T-helper 2 cell treated with Interferon-gamma antibody and Interleukin-4, amounts not matched to agents 5 μg/mL and 100 μg/mL, for 36 hours (primary cell): Measurements from ENCODE around the gene DIP2C.

Experiments used
- DNase-seq: peaks from one replicate; pipeline ENCODE4 v3.0.0; 2021; ENCODE audit warnings: low spot score
- H3K27ac Mint-ChIP-seq: one replicate; pipeline ENCODE4 v1.8.0; 2021; ENCODE audit warnings: mild to moderate bottlenecking, mixed read lengths
- H3K27me3 Mint-ChIP-seq: one replicate; pipeline ENCODE4 v1.8.0; 2021; ENCODE audit warnings: low read depth, mixed read lengths
- H3K36me3 Mint-ChIP-seq: one replicate; pipeline ENCODE4 v1.8.0; 2021; ENCODE audit warnings: low read depth, mixed read lengths
- H3K4me1 Mint-ChIP-seq: one replicate; pipeline ENCODE4 v1.8.0; 2021; ENCODE audit warnings: low read depth, mixed read lengths
- H3K4me3 Mint-ChIP-seq: one replicate; pipeline ENCODE4 v1.8.0; 2022; ENCODE audit warnings: mild to moderate bottlenecking, moderate library complexity, mixed read lengths
- H3K9me3 Mint-ChIP-seq: one replicate; pipeline ENCODE4 v1.8.0; 2021; ENCODE audit warnings: mixed read lengths

Gene DIP2C

GRCh38 chr10:621981-622740, 67.3 kb downstream of the DIP2C start:
- H3K4me3 Mint-ChIP-seq: no peak overlapping the region
- no peaks in the 10 kb centered on the region for H3K9me3 Mint-ChIP-seq
- peaks cover 5% of the 10 kb centered on the region for H3K4me1 Mint-ChIP-seq
- no peaks in the 10 kb centered on the region for H3K36me3 Mint-ChIP-seq
- H3K27me3 Mint-ChIP-seq: peaks cover 11% of the 10 kb centered on the region
- DNase-seq: no peak
- H3K27ac Mint-ChIP-seq: no peak overlapping the region

DNA sequence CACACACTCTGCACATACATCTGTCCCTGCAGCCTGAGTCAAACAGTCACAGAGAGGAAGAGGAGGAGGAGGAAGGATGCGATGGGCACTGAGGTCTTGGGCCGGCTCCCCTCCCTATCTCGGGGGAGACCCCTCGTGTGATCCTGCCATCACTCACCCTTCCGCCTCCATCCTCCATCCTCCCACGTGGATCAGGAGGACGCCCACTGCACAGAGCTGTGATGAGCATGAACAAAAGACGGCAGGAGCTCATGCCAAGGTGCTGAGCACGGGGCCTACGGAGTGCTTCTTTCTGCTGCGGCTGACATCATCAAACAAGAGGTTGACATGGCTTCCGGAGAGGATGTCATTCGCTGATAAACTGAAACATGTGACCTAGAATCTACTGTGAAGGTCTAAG, 68.0 kb downstream of the DIP2C start:
- Mint-ChIP-seq H3K4me3 (no peak overlapping the region), H3K9me3 (no peaks in the 10 kb centered on the region), H3K27ac (no peak overlapping the region), H3K4me1 (peaks cover 5% of the 10 kb centered on the region), H3K27me3 (peaks cover 11% of the 10 kb centered on the region), H3K36me3 (no peaks in the 10 kb centered on the region)
- no peak for DNase-seq

DNA sequence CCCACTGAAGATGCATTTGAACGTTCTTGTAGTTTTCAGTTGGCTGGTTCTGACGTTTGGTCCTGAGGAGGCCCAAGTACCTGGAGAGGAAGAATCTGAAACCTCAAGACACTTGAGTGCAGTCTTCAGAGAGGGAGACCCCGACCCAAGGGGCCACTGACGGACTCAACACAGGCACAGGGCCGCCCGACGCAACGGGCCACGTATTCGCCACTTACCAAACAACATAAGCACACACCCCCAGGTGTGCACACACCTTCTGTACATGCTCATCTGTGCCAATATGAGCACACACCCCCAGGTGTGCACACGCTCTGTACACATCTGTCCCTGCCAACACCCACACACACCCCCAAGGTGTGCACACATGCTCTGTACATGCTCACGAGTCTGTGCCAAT, 68.5 kb downstream of the DIP2C start:
- Mint-ChIP-seq H3K4me3 (no peak overlapping the region), H3K27ac (no peak overlapping the region), H3K9me3 (no peaks in the 10 kb centered on the region), H3K4me1 (peaks cover 5% of the 10 kb centered on the region), H3K27me3 (peaks cover 11% of the 10 kb centered on the region), H3K36me3 (no peaks in the 10 kb centered on the region)
- no peak for DNase-seq

- Mint-ChIP-seq H3K4me3 (no peak overlapping the region), H3K27ac (no peak overlapping the region), H3K36me3 (no peaks in the 10 kb centered on the region), H3K27me3 (peaks cover 11% of the 10 kb centered on the region), H3K4me1 (peaks cover 5% of the 10 kb centered on the region), H3K9me3 (no peaks in the 10 kb centered on the region)
- no peak for DNase-seq
Observed at GRCh38 chr10:620417-620816, 69.1 kb downstream of the DIP2C start.

DNA sequence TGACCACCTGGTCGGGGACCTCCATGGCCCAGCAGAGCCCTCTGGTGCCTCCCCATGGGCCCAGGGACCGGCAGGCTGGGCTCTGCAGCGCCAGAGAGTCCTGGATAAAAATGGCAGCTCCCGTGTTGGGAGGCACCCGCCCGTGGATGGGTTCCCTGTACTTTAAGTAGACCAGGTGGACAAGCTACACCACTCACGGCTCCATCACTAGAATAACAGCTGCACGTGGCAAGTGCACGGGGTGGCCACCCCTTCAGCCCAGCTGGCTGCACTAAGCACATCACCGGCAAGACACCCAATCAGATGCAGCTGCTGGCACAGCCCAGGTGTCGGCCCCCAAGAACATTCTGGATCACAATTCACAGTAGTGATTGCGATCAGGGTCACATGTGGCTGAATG, 69.8 kb downstream of the DIP2C start:
- no peak overlapping the region for H3K27ac Mint-ChIP-seq
- no peak for DNase-seq
- H3K36me3 Mint-ChIP-seq: no peaks in the 10 kb centered on the region
- H3K27me3 Mint-ChIP-seq: peaks cover 11% of the 10 kb centered on the region
- H3K4me1 Mint-ChIP-seq: peaks cover 5% of the 10 kb centered on the region
- no peak overlapping the region for H3K4me3 Mint-ChIP-seq
- H3K9me3 Mint-ChIP-seq: no peaks in the 10 kb centered on the region

GRCh38 chr10:618229-618989, 71.1 kb downstream of the DIP2C start:
- Mint-ChIP-seq H3K4me3 (no peak overlapping the region), H3K4me1 (peaks cover 5% of the 10 kb centered on the region), H3K27ac (no peak overlapping the region), H3K27me3 (peaks cover 11% of the 10 kb centered on the region), H3K9me3 (no peaks in the 10 kb centered on the region), H3K36me3 (no peaks in the 10 kb centered on the region)
- no peak for DNase-seq

GRCh38 chr10:617471-617870, 72.0 kb downstream of the DIP2C start:
- H3K4me1 Mint-ChIP-seq: peaks cover 5% of the 10 kb centered on the region
- no peaks in the 10 kb centered on the region for H3K9me3 Mint-ChIP-seq
- H3K4me3 Mint-ChIP-seq: no peak overlapping the region
- peaks cover 11% of the 10 kb centered on the region for H3K27me3 Mint-ChIP-seq
- no peaks in the 10 kb centered on the region for H3K36me3 Mint-ChIP-seq
- no peak for DNase-seq
- no peak overlapping the region for H3K27ac Mint-ChIP-seq

- Mint-ChIP-seq H3K4me3 (no peak overlapping the region), H3K4me1 (peaks cover 5% of the 10 kb centered on the region), H3K9me3 (no peaks in the 10 kb centered on the region), H3K36me3 (no peaks in the 10 kb centered on the region), H3K27me3 (peaks cover 8% of the 10 kb centered on the region), H3K27ac (no peak overlapping the region)
- DNase-seq: no peak
Observed at GRCh38 chr10:615583-616152, 73.8 kb downstream of the DIP2C start.

GRCh38 chr10:614790-615582, 74.5 kb downstream of the DIP2C start:
- H3K27me3 Mint-ChIP-seq: peaks cover 3% of the 10 kb centered on the region
- no peaks in the 10 kb centered on the region for H3K9me3 Mint-ChIP-seq
- H3K36me3 Mint-ChIP-seq: no peaks in the 10 kb centered on the region
- no peak overlapping the region for H3K27ac Mint-ChIP-seq
- DNase-seq: no peak
- H3K4me3 Mint-ChIP-seq: no peak overlapping the region
- peaks cover under 1% of the 10 kb centered on the region for H3K4me1 Mint-ChIP-seq

GRCh38 chr10:614139-614711, 75.2 kb downstream of the DIP2C start:
- no peaks in the 10 kb centered on the region for H3K36me3 Mint-ChIP-seq
- no peak for DNase-seq
- no peaks in the 10 kb centered on the region for H3K27me3 Mint-ChIP-seq
- H3K27ac Mint-ChIP-seq: no peak overlapping the region
- no peaks in the 10 kb centered on the region for H3K4me1 Mint-ChIP-seq
- H3K9me3 Mint-ChIP-seq: no peaks in the 10 kb centered on the region
- H3K4me3 Mint-ChIP-seq: no peak overlapping the region

GRCh38 chr10:613271-614138, 76.0 kb downstream of the DIP2C start:
- no peaks in the 10 kb centered on the region for H3K36me3 Mint-ChIP-seq
- no peaks in the 10 kb centered on the region for H3K27me3 Mint-ChIP-seq
- no peak overlapping the region for H3K27ac Mint-ChIP-seq
- no peaks in the 10 kb centered on the region for H3K9me3 Mint-ChIP-seq
- no peak overlapping the region for H3K4me3 Mint-ChIP-seq
- no peak for DNase-seq
- H3K4me1 Mint-ChIP-seq: no peaks in the 10 kb centered on the region

- Mint-ChIP-seq H3K36me3 (no peaks in the 10 kb centered on the region), H3K27me3 (no peaks in the 10 kb centered on the region)
Observed at GRCh38 chr10:612696-613095, 76.8 kb downstream of the DIP2C start.

More at GRCh38 chr10:612696-613095, 76.8 kb downstream of the DIP2C start:
- Mint-ChIP-seq H3K27ac (no peak overlapping the region), H3K4me3 (no peak overlapping the region), H3K9me3 (no peaks in the 10 kb centered on the region), H3K4me1 (no peaks in the 10 kb centered on the region)
- no peak for DNase-seq
